ENCODE data around the gene CXADR.

DNA sequence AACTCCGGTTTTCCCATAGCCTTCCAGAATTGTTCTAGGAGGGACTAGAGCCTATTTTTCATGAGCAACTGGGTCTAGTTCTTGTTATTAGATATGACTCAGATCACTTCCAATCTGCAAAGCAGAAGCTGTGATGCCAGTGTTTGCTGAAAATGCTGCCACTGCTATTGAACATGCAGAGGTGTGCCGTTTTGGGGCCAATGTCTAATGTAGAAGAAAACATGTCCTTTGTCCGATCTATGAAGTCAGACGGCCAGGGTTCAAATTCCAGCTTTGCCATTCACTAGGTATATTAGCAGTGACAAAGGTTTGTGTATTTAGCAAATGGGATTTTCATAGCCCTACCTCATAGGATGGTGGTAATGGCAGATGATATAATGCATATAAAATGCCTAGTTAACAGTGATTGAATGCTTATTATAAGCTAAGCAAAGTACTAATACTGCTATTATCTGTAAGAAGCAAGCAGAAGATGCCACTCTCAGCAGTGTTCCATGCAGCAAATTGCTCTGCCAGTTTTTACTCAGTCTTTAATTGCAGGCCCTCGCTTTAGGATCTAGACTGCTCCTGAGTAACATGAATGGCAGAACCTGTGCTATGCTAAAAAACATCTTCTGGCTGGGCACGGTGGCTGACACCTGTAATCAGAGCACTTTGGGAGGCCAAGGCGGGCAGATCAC lies 40.1 kb upstream of the CXADR start:
- no peak for TF ChIP-seq POLR2A (IDR thresholded peaks at IDR 0.05)
- TF ChIP-seq, protein P1, sequence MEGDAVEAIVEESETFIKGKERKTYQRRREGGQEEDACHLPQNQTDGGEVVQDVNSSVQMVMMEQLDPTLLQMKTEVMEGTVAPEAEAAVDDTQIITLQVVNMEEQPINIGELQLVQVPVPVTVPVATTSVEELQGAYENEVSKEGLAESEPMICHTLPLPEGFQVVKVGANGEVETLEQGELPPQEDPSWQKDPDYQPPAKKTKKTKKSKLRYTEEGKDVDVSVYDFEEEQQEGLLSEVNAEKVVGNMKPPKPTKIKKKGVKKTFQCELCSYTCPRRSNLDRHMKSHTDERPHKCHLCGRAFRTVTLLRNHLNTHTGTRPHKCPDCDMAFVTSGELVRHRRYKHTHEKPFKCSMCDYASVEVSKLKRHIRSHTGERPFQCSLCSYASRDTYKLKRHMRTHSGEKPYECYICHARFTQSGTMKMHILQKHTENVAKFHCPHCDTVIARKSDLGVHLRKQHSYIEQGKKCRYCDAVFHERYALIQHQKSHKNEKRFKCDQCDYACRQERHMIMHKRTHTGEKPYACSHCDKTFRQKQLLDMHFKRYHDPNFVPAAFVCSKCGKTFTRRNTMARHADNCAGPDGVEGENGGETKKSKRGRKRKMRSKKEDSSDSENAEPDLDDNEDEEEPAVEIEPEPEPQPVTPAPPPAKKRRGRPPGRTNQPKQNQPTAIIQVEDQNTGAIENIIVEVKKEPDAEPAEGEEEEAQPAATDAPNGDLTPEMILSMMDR (IDR thresholded peaks at IDR 0.05) = no peak
- no peak for TF ChIP-seq EP300 (IDR thresholded peaks at IDR 0.05)
